ENCODE measurements around the gene BEAN1.

GRCh38 chr16:66435896-66436295 lies 8.8 kb downstream of the BEAN1 start:
- TF ChIP-seq EZH2 (IDR thresholded peaks at IDR 0.05; ENCODE audit: borderline replicate concordance, low read length), result no peak
- TF ChIP-seq CTCF (conservative IDR thresholded peaks at IDR 0.05 in 1 of 2, IDR thresholded peaks at IDR 0.05 in 1 of 2; ENCODE audit: extremely low read depth in 1 of 2, insufficient read depth in 1 of 2, low read depth in 1 of 2, low read length in 2 of 2), result no peak
